SK-N-SH treated with all-trans-retinoic acid at 6 μM for 48 hours (cell line): Measurements from ENCODE around the gene PLCB1.
A peak's percentile ranks its signal among the peaks of the same experiment; 100 is the strongest.

ENCODE experiments used
- ATAC-seq: fragments of 200-7000 bp; cut with Tn5 transposase; 3 replicates; pipeline ENCODE4 v1.9.1; 2020; ENCODE audit warnings: mild to moderate bottlenecking, moderate library complexity
- ARNTL ChIP-seq: fragments of 450-650 bp; formaldehyde crosslinking; IDR thresholded peaks from 2 replicates; pipeline ENCODE4 v1.5.0; 2020; ENCODE audit warnings: low read depth, mild to moderate bottlenecking, moderate library complexity, borderline replicate concordance
- CSDC2 ChIP-seq: fragments of 250-450 bp; sonication (Bioruptor Pico); IDR thresholded peaks from 2 replicates; pipeline ENCODE4 v1.5.0; 2020; ENCODE audit warnings: mild to moderate bottlenecking, moderate library complexity
- ESRRG ChIP-seq: fragments of 250-450 bp; sonication (Bioruptor Pico); IDR thresholded peaks from 2 replicates; pipeline ENCODE4 v1.6.1; 2021; ENCODE audit warnings: mild to moderate bottlenecking
- GLIS3 ChIP-seq: fragments of 250-450 bp; sonication (Bioruptor Pico); IDR thresholded peaks from 2 replicates; pipeline ENCODE4 v1.5.0; 2020; ENCODE audit warnings: mild to moderate bottlenecking, moderate library complexity
- ISL1 ChIP-seq: fragments of 250-450 bp; sonication (Bioruptor Pico); IDR thresholded peaks from 2 replicates; pipeline ENCODE4 v2.1.2; 2022; ENCODE audit warnings: mild to moderate bottlenecking, moderate library complexity
- OSR1 ChIP-seq: fragments of 250-450 bp; sonication (Bioruptor Pico); IDR thresholded peaks from 2 replicates; pipeline ENCODE4 v1.8.0; 2022; ENCODE audit warnings: moderate library complexity, mild to moderate bottlenecking, inconsistent platforms
- POU6F1 ChIP-seq: fragments of 250-450 bp; sonication (Bioruptor Pico); IDR thresholded peaks from 2 replicates; pipeline ENCODE4 v1.8.0; 2021; ENCODE audit warnings: low read depth, mild to moderate bottlenecking, moderate library complexity, borderline replicate concordance
- PPARA ChIP-seq: fragments of 250-450 bp; sonication (Bioruptor Pico); IDR thresholded peaks from 2 replicates; pipeline ENCODE4 v1.5.0; 2020; ENCODE audit warnings: mild to moderate bottlenecking, borderline replicate concordance
- RARB ChIP-seq: fragments of 250-450 bp; sonication (Bioruptor Pico); IDR thresholded peaks from 2 replicates; pipeline ENCODE4 v1.8.0; 2021; ENCODE audit warnings: mild to moderate bottlenecking, moderate library complexity
- SNAI2 ChIP-seq: fragments of 250-450 bp; sonication (Bioruptor Pico); IDR thresholded peaks from 2 replicates; pipeline ENCODE4 v1.5.0; 2020; ENCODE audit warnings: mild to moderate bottlenecking, moderate library complexity
- TOX ChIP-seq: fragments of 250-450 bp; sonication (Bioruptor Pico); IDR thresholded peaks from 2 replicates; pipeline ENCODE4 v1.8.0; 2021; ENCODE audit warnings: mild to moderate bottlenecking, moderate library complexity, borderline replicate concordance
- TSHZ2 ChIP-seq: fragments of 250-450 bp; sonication (Bioruptor Pico); IDR thresholded peaks from 2 replicates; pipeline ENCODE4 v1.5.0; 2020; ENCODE audit warnings: mild to moderate bottlenecking, moderate library complexity
- ZFP3 ChIP-seq: fragments of 250-450 bp; sonication (Bioruptor Pico); IDR thresholded peaks from 2 replicates; pipeline ENCODE4 v1.5.0; 2020; ENCODE audit warnings: mild to moderate bottlenecking, moderate library complexity
- ZFP30 ChIP-seq: fragments of 450-650 bp; formaldehyde crosslinking; IDR thresholded peaks from 2 replicates; pipeline ENCODE4 v1.5.0; 2022; ENCODE audit warnings: mild to moderate bottlenecking, moderate library complexity
- ZNF565 ChIP-seq: fragments of 450-650 bp; formaldehyde crosslinking; conservative IDR thresholded peaks from 2 replicates; pipeline ENCODE4 v1.5.0; 2020; ENCODE audit warnings: low read depth, mild to moderate bottlenecking, moderate library complexity
- ZNF70 ChIP-seq: fragments of 450-650 bp; formaldehyde crosslinking; IDR thresholded peaks from 2 replicates; pipeline ENCODE4 v1.5.0; 2020; ENCODE audit warnings: mild to moderate bottlenecking, moderate library complexity
- TF ChIP-seq, protein P1 (sequence below): fragments of 250-450 bp; sonication (Bioruptor Pico); IDR thresholded peaks from 2 replicates; pipeline ENCODE4 v1.5.1; 2020; ENCODE audit warnings: low read depth, mild to moderate bottlenecking, moderate library complexity
- TF ChIP-seq, protein P2 (sequence below): fragments of 250-450 bp; sonication (Bioruptor Pico); IDR thresholded peaks from 2 replicates; pipeline ENCODE4 v1.5.1; 2021; ENCODE audit warnings: mild to moderate bottlenecking, moderate library complexity

PLCB1 gene

DNA sequence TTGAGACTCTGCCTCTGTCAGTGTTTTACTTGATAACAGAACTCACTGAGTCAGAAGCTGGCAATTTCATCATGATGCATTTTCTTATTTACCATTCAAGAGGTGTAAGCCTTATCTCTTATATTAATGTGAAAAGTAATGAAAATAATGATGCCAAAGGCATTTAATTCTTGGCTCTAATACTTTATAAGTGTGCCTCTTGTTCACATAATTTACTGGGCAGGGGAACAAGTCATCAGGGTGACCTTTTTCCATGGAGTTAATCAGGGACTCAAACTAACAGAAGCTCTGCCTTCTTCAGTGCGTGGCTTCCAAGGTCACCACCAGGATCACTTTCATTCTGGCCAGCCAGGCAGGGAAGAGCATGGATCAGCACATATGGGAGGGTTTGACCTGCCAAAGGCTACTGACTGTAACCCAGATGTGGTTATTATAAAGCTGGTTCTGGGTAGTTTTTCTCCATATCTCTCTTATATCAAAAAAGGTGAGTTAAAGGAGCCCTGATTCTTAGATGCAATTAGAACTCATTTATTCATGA lies 5.2 kb upstream of the PLCB1 start:
- no peak for TF ChIP-seq SNAI2 (CRISPR knock-in tag)
- TF ChIP-seq TOX, result no peak
- no peak for TF ChIP-seq TSHZ2
- TF ChIP-seq ISL1, result no peak
- no peak for TF ChIP-seq ZNF565 (CRISPR knock-in tag)
- no peak for TF ChIP-seq ZFP3 (CRISPR knock-in tag)
- TF ChIP-seq CSDC2, result no peak
- TF ChIP-seq ESRRG, result no peak
- no peak for TF ChIP-seq ZNF70 (CRISPR knock-in tag)
- TF ChIP-seq RARB (CRISPR knock-in tag), result no peak

GRCh38 chr20:8127553-8128255 lies 4.4 kb upstream of the PLCB1 start:
- TF ChIP-seq ZFP30 (CRISPR knock-in tag) (no peak), ISL1 (0 out of 2 replicates have a peak, but pooled peaks have one; percentile 7)
- ATAC-seq, result no peak

More for the DNA sequence above, 5.2 kb upstream of the PLCB1 start:
- no peak for ATAC-seq

DNA sequence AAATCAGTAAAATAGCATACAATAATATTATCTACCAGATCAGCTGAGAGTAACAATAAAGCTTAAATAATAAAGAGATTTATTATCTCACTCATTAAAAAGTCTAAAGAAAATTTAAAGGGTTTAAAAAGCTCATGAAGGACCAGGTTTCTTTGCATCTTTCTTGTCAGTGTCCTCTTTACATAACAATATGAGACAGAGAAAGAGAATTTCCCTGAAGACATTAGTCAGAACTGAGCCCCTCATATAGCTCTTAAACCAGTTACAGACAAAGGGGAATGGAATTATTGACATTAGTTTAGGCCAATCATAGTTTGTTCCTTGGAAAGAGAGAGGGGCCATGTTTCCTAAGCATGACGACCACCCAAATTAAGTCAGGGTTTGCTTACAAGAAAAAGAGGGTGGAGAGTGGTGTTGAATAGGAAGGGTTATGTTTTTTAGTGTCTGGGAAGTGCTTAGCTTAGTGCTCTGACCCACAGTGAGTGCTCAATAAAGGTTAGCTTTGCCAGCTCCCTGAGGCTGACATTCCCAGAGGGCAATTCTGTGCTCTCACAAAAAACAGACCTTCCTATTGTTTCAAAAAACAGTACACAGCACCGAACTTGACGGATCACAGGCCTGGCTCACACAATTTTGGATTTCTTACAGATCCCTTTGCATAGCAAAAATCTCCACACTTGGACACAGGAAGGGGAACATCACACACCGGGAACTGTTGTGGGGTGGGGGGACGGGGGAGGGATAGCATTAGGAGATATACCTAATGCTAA lies 3.6 kb upstream of the PLCB1 start:
- ATAC-seq, result no peak
- TF ChIP-seq TSHZ2, result no peak
- TF ChIP-seq SNAI2 (CRISPR knock-in tag), result no peak
- TF ChIP-seq, protein P1, sequence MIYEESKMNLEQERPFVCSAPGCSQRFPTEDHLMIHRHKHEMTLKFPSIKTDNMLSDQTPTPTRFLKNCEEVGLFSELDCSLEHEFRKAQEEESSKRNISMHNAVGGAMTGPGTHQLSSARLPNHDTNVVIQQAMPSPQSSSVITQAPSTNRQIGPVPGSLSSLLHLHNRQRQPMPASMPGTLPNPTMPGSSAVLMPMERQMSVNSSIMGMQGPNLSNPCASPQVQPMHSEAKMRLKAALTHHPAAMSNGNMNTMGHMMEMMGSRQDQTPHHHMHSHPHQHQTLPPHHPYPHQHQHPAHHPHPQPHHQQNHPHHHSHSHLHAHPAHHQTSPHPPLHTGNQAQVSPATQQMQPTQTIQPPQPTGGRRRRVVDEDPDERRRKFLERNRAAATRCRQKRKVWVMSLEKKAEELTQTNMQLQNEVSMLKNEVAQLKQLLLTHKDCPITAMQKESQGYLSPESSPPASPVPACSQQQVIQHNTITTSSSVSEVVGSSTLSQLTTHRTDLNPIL (CRISPR knock-in tag), result no peak
- TF ChIP-seq ARNTL (CRISPR knock-in tag), result no peak
- no peak for TF ChIP-seq ZNF70 (CRISPR knock-in tag)
- TF ChIP-seq PPARA, result no peak
- no peak for TF ChIP-seq GLIS3 (CRISPR knock-in tag)
- no peak for TF ChIP-seq OSR1 (CRISPR knock-in tag)
- TF ChIP-seq TOX, result no peak
- no peak for TF ChIP-seq RARB (CRISPR knock-in tag)
- TF ChIP-seq, protein P2, sequence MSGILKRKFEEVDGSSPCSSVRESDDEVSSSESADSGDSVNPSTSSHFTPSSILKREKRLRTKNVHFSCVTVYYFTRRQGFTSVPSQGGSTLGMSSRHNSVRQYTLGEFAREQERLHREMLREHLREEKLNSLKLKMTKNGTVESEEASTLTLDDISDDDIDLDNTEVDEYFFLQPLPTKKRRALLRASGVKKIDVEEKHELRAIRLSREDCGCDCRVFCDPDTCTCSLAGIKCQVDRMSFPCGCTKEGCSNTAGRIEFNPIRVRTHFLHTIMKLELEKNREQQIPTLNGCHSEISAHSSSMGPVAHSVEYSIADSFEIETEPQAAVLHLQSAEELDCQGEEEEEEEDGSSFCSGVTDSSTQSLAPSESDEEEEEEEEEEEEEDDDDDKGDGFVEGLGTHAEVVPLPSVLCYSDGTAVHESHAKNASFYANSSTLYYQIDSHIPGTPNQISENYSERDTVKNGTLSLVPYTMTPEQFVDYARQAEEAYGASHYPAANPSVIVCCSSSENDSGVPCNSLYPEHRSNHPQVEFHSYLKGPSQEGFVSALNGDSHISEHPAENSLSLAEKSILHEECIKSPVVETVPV, result no peak
- TF ChIP-seq POU6F1 (CRISPR knock-in tag), result no peak
- TF ChIP-seq, all 23 proteins: peak for 0
